ENCODE data around the gene TMEM54. TPM values are rescaled to one million over a fixed set of nuclear protein-coding genes. Genes with fewer than 3 reads are reported as not detected.

TMEM54 gene
- total and polyA plus RNA-seq, 2 experiments from 2014 or later, result 11.2 to 11.7 TPM

GRCh38 chr1:32859915-32860314 is 41.3 kb downstream of the TMEM54 start:
- no peaks in the 10 kb centered on the region for H3K9me2 ChIP-seq (ENCODE audit: insufficient read depth)
- ATAC-seq (no peak), DNase-seq (ENCODE audit: low spot score) (no peak)
- H3K4me2 ChIP-seq, result no peak overlapping the region
- no peaks in the 10 kb centered on the region for H3K4me1 ChIP-seq (ENCODE audit: insufficient read depth)
- H4K20me1 ChIP-seq (replicated peaks; ENCODE audit: insufficient read depth), result peaks cover 14% of the 10 kb centered on the region; the same call in 1 of the 2 replicates
- Mint-ChIP-seq H3K36me3 (ENCODE audit: low read depth) (peaks cover 25% of the 10 kb centered on the region), H3K27me3 (ENCODE audit: insufficient read depth, low read depth, poor library complexity) (no peaks in the 10 kb centered on the region), H3K9me3 (no peaks in the 10 kb centered on the region), H3K27ac (no peak overlapping the region), H3K4me1 (no peaks in the 10 kb centered on the region), H3K4me3 (no peak overlapping the region)
- H3K79me2 ChIP-seq (replicated peaks; ENCODE audit: insufficient read depth), result no peaks in the 10 kb centered on the region
- no peaks in the 10 kb centered on the region for H3F3A ChIP-seq (replicated peaks; ENCODE audit: low read depth)
- TF ChIP-seq ZNF462 (CRISPR knock-in tag; IDR thresholded peaks at IDR 0.05), result no peak
- TF ChIP-seq ZNF114 (CRISPR knock-in tag; IDR thresholded peaks at IDR 0.05), result no peak
- no peak for TF ChIP-seq EZH2phosphoT487 (IDR thresholded peaks at IDR 0.05; ENCODE audit: unreplicated experiment)
- TF ChIP-seq ETS1 (IDR thresholded peaks at IDR 0.05), result no peak
- TF ChIP-seq CTCF (conservative IDR thresholded peaks at IDR 0.05; ENCODE audit: low read depth in 2 of 2), result no peak
- TF ChIP-seq NANOG (IDR thresholded peaks at IDR 0.05; ENCODE audit: borderline replicate concordance), result no peak
- no peak for TF ChIP-seq ZNF331 (CRISPR knock-in tag; IDR thresholded peaks at IDR 0.05; ENCODE audit: low read depth)
- no peak for TF ChIP-seq POLR2AphosphoS5 (IDR thresholded peaks at IDR 0.05; ENCODE audit: low read depth)
- no peak for TF ChIP-seq EZH2 (IDR thresholded peaks at IDR 0.05; ENCODE audit: low read depth, unreplicated experiment)
- TF ChIP-seq STAT1 (IDR thresholded peaks at IDR 0.05; ENCODE audit: unreplicated experiment), result no peak
- TF ChIP-seq JUNB (IDR thresholded peaks at IDR 0.05; ENCODE audit: unreplicated experiment), result no peak
- no peak for TF ChIP-seq REST (IDR thresholded peaks at IDR 0.05; ENCODE audit: unreplicated experiment)
- no peak for TF ChIP-seq CREB1 (CRISPR knock-in tag; IDR thresholded peaks at IDR 0.05; ENCODE audit: low read depth)
- H3K4me3 ChIP-seq, result no peak overlapping the region
- H3K36me3 ChIP-seq (ENCODE audit: insufficient read depth), result peaks cover 7% of the 10 kb centered on the region; the same call in 1 of the 2 replicates
- H3K27ac ChIP-seq (ENCODE audit: low read depth), result no peak overlapping the region
- no peak overlapping the region for H2AFZ ChIP-seq
- H3K27me3 ChIP-seq (ENCODE audit: insufficient read depth), result no peaks in the 10 kb centered on the region
